GM19239 (cell line): Measurements from ENCODE around the gene ARHGAP15.
A peak's percentile ranks its signal among the peaks of the same experiment; 100 is the strongest.

Source experiments
- DNase-seq: peaks from one replicate; pipeline ENCODE4 v3.0.0; 2011; ENCODE audit warnings: low spot score; ENCODE audit not compliant: insufficient read length
- FAIRE-seq: peaks from 2 replicates; lab custom pipeline; 2011; peaks lifted over from hg19 to GRCh38; lab: Jason Lieb, UNC

Gene ARHGAP15

GRCh38 chr2:143217512-143218115 lies 88.4 kb downstream of the ARHGAP15 start:
- no peak for DNase-seq

GRCh38 chr2:143218621-143219020 lies 89.4 kb downstream of the ARHGAP15 start:
- FAIRE-seq (no peak), DNase-seq (no peak)

More at GRCh38 chr2:143217512-143218115, 88.4 kb downstream of the ARHGAP15 start:
- FAIRE-seq: no peak

GRCh38 chr2:143219266-143219665 lies 90.0 kb downstream of the ARHGAP15 start:
- peak; percentile 8 for FAIRE-seq
- DNase-seq: no peak

- no peak for FAIRE-seq
- DNase-seq: no peak
Observed at GRCh38 chr2:143223556-143223955, 94.3 kb downstream of the ARHGAP15 start.

- DNase-seq (no peak), FAIRE-seq (no peak)
Observed at GRCh38 chr2:143225931-143226330, 96.7 kb downstream of the ARHGAP15 start.

GRCh38 chr2:143226714-143227541 lies 97.7 kb downstream of the ARHGAP15 start:
- DNase-seq: no peak
- peak; percentile 44 for FAIRE-seq

- FAIRE-seq (no peak), DNase-seq (no peak)
Observed at GRCh38 chr2:143229411-143229810, 100.2 kb downstream of the ARHGAP15 start.

- no peak for FAIRE-seq
- no peak for DNase-seq
Observed at GRCh38 chr2:143229952-143230351, 100.7 kb downstream of the ARHGAP15 start.

- DNase-seq (no peak), FAIRE-seq (no peak)
Observed at GRCh38 chr2:143230506-143231253, 101.5 kb downstream of the ARHGAP15 start.

GRCh38 chr2:143231254-143231645 lies 102.0 kb downstream of the ARHGAP15 start:
- DNase-seq (no peak), FAIRE-seq (no peak)

GRCh38 chr2:143237146-143237777 lies 108.0 kb downstream of the ARHGAP15 start:
- no peak for FAIRE-seq
- DNase-seq: no peak

GRCh38 chr2:143241403-143242088 lies 112.3 kb downstream of the ARHGAP15 start:
- DNase-seq (no peak), FAIRE-seq (no peak)

- DNase-seq (no peak), FAIRE-seq (peak; percentile 21)
Observed at GRCh38 chr2:143246246-143246645, 117.0 kb downstream of the ARHGAP15 start.

GRCh38 chr2:143246815-143247744 lies 117.9 kb downstream of the ARHGAP15 start:
- no peak for DNase-seq
- no peak for FAIRE-seq

GRCh38 chr2:143248631-143249030 lies 119.4 kb downstream of the ARHGAP15 start:
- FAIRE-seq (no peak), DNase-seq (no peak)

- no peak for FAIRE-seq
Observed at GRCh38 chr2:143251681-143252080, 122.5 kb downstream of the ARHGAP15 start.

GRCh38 chr2:143252138-143252907 lies 123.1 kb downstream of the ARHGAP15 start:
- DNase-seq (no peak), FAIRE-seq (peak; percentile 18)

More at GRCh38 chr2:143251681-143252080, 122.5 kb downstream of the ARHGAP15 start:
- DNase-seq: no peak

- DNase-seq (no peak), FAIRE-seq (no peak)
Observed at GRCh38 chr2:143254110-143254509, 124.9 kb downstream of the ARHGAP15 start.
